ENCODE results near the gene IYD. TPM values are rescaled to one million over a fixed set of nuclear protein-coding genes. Genes with fewer than 3 reads are reported as not detected.

The IYD gene
- total RNA-seq, 2 experiments from 2014 or later: not detected

- TF ChIP-seq, protein P1, sequence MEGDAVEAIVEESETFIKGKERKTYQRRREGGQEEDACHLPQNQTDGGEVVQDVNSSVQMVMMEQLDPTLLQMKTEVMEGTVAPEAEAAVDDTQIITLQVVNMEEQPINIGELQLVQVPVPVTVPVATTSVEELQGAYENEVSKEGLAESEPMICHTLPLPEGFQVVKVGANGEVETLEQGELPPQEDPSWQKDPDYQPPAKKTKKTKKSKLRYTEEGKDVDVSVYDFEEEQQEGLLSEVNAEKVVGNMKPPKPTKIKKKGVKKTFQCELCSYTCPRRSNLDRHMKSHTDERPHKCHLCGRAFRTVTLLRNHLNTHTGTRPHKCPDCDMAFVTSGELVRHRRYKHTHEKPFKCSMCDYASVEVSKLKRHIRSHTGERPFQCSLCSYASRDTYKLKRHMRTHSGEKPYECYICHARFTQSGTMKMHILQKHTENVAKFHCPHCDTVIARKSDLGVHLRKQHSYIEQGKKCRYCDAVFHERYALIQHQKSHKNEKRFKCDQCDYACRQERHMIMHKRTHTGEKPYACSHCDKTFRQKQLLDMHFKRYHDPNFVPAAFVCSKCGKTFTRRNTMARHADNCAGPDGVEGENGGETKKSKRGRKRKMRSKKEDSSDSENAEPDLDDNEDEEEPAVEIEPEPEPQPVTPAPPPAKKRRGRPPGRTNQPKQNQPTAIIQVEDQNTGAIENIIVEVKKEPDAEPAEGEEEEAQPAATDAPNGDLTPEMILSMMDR (IDR thresholded peaks at IDR 0.05): no peak
- H3K27me3 Mint-ChIP-seq: peaks cover 36% of the 10 kb centered on the region
- no peaks in the 10 kb centered on the region for H3K36me3 ChIP-seq (ENCODE audit: insufficient read depth, low read length)
- H3K4me1 Mint-ChIP-seq (ENCODE audit: low read depth): no peaks in the 10 kb centered on the region
- no peaks in the 10 kb centered on the region for H3K4me1 ChIP-seq (ENCODE audit: insufficient read depth, low read length)
- ChIA-PET POLR2A (no interaction called here), CTCF (interaction anchor here (1.1 kb wide), 1 partner anchor 27 kb away, joined by 3 read pairs; no protein-coding TSS in a partner anchor)
- no peak for DNase-seq
- no peaks in the 10 kb centered on the region for H3K9me3 ChIP-seq (ENCODE audit: control insufficient read depth in 1 of 2, insufficient read depth in 1 of 2, low read length in 2 of 2)
- H3K4me3 Mint-ChIP-seq: no peak overlapping the region
- H3K27ac Mint-ChIP-seq: no peak overlapping the region
- no peak overlapping the region for H3K4me3 ChIP-seq (ENCODE audit: low read length)
- H3K27ac ChIP-seq (ENCODE audit: low read depth in 1 of 2, low read length in 2 of 2): no peak overlapping the region
- H3K9me3 Mint-ChIP-seq: no peaks in the 10 kb centered on the region
- intact Hi-C loops (cut with DNase I, micrococcal nuclease): no loop called here
- H3K36me3 Mint-ChIP-seq (ENCODE audit: low read depth): no peaks in the 10 kb centered on the region
- no peak for ATAC-seq (ENCODE audit: poor library complexity)
- peaks cover 3 to 8% of the 10 kb centered on the region in 2 experiments for H3K27me3 ChIP-seq (ENCODE audit: control insufficient read depth in 1 of 2, insufficient read depth in 2 of 2, low read length in 2 of 2)
Observed at GRCh38 chr6:150391414-150391813, 22.6 kb downstream of the IYD start.

- DNase-seq: no peak
- Mint-ChIP-seq H3K36me3 (ENCODE audit: low read depth) (no peaks in the 10 kb centered on the region), H3K27ac (no peak overlapping the region), H3K4me3 (no peak overlapping the region), H3K27me3 (peaks cover 36% of the 10 kb centered on the region), H3K4me1 (ENCODE audit: low read depth) (no peaks in the 10 kb centered on the region), H3K9me3 (no peaks in the 10 kb centered on the region)
- Histone ChIP-seq H3K9me3 (ENCODE audit: control insufficient read depth in 1 of 2, insufficient read depth in 1 of 2, low read length in 2 of 2) (no peaks in the 10 kb centered on the region), H3K27ac (ENCODE audit: low read depth in 1 of 2, low read length in 2 of 2) (no peak overlapping the region), H3K27me3 (ENCODE audit: control insufficient read depth in 1 of 2, insufficient read depth in 2 of 2, low read length in 2 of 2) (peaks cover 3 to 8% of the 10 kb centered on the region in 2 experiments), H3K4me3 (ENCODE audit: low read length) (no peak overlapping the region), H3K36me3 (ENCODE audit: insufficient read depth, low read length) (no peaks in the 10 kb centered on the region), H3K4me1 (ENCODE audit: insufficient read depth, low read length) (no peaks in the 10 kb centered on the region)
- ATAC-seq (ENCODE audit: poor library complexity): no peak
- POLR2A ChIA-PET: no interaction called here
- intact Hi-C loops (cut with DNase I, micrococcal nuclease): no loop called here
- CTCF ChIA-PET: interaction anchor here (1.1 kb wide), 1 partner anchor 26 kb away, joined by 3 read pairs; no protein-coding TSS in a partner anchor
- TF ChIP-seq, protein P1 (IDR thresholded peaks at IDR 0.05): no peak
Observed at GRCh38 chr6:150391890-150392289, 23.1 kb downstream of the IYD start.

DNA sequence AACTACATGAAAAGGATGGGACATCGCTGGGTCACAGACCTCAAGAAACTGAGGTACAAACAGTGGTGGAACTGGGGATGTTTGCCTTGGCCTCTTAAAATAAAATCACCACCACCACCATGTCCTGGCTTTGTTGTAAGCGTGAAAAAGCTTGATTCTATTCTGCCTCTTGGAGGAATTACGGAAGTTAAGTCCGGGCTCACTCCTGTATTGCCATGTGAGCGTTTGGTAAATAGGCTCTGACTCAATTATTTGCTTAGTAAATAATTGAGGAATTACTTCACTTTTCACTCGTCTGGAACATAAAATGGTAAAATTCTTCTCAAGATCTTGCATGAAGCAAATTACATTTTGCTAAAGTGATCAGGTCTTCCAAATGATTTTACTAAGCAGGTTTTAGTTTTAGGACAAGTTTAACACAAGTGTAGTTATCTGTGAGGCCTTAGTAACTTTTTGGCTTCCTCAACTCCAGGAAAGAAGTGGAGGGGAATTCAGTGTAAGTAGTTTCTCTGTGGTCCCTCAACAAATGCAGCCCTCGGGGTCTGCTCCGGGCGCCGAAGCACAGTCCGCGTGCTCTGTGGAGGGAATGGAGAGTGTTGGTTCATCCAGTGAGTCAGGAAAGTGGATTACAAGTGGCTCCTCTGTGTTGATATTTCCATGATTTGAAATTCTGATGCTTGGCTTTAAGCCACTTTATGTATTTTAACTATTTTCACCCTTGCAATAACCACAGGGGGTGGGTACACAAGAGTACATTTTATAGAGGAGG lies 23.8 kb downstream of the IYD start:
- H3K4me3 ChIP-seq (ENCODE audit: low read length): no peak overlapping the region
- Mint-ChIP-seq H3K27ac (no peak overlapping the region), H3K4me3 (no peak overlapping the region), H3K4me1 (ENCODE audit: low read depth) (no peaks in the 10 kb centered on the region), H3K36me3 (ENCODE audit: low read depth) (no peaks in the 10 kb centered on the region), H3K9me3 (no peaks in the 10 kb centered on the region), H3K27me3 (peaks cover 29% of the 10 kb centered on the region)
- H3K27ac ChIP-seq (ENCODE audit: low read depth in 1 of 2, low read length in 2 of 2): no peak overlapping the region
- no peaks in the 10 kb centered on the region for H3K36me3 ChIP-seq (ENCODE audit: insufficient read depth, low read length)
- DNase-seq: no peak
- TF ChIP-seq, protein P1 (IDR thresholded peaks at IDR 0.05): no peak
- H3K27me3 ChIP-seq (ENCODE audit: control insufficient read depth in 1 of 2, insufficient read depth in 2 of 2, low read length in 2 of 2): peaks cover 3 to 8% of the 10 kb centered on the region in 2 experiments
- ChIA-PET POLR2A (no interaction called here), CTCF (interaction anchor here (1.1 kb wide), 1 partner anchor 26 kb away, joined by 3 read pairs; no protein-coding TSS in a partner anchor)
- no peak for ATAC-seq (ENCODE audit: poor library complexity)
- intact Hi-C loops (cut with DNase I, micrococcal nuclease): no loop called here
- no peaks in the 10 kb centered on the region for H3K9me3 ChIP-seq (ENCODE audit: control insufficient read depth in 1 of 2, insufficient read depth in 1 of 2, low read length in 2 of 2)
- no peaks in the 10 kb centered on the region for H3K4me1 ChIP-seq (ENCODE audit: insufficient read depth, low read length)

Measured in CD4-positive, alpha-beta T cell (primary cell).